ENCODE measurements around the gene NDUFAF8. TPM values are rescaled to one million over a fixed set of nuclear protein-coding genes. Genes with fewer than 3 reads are reported as not detected.

Gene NDUFAF8
- total RNA-seq, 1 donor from 2014 or later = 21.8 TPM

DNA sequence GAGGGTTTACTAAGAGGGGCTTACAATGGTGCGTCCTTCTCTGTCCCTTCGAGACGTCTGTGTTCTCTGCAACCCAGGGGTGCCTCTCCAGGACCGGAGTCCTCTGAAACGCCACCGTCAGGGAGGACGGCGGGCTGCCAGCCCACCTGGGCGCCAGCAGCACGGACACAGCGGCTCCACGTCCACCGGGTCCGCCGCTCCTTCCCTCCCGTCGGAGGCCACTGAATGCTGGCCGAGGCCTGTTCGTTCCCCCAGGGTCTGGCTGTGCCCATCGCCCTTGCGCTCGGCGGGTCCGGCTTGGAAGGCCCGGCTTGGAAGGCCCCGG, 666 bp upstream of the NDUFAF8 start:
- no peak for DNase-seq (ENCODE audit: low read depth in 2 of 2)

DNA sequence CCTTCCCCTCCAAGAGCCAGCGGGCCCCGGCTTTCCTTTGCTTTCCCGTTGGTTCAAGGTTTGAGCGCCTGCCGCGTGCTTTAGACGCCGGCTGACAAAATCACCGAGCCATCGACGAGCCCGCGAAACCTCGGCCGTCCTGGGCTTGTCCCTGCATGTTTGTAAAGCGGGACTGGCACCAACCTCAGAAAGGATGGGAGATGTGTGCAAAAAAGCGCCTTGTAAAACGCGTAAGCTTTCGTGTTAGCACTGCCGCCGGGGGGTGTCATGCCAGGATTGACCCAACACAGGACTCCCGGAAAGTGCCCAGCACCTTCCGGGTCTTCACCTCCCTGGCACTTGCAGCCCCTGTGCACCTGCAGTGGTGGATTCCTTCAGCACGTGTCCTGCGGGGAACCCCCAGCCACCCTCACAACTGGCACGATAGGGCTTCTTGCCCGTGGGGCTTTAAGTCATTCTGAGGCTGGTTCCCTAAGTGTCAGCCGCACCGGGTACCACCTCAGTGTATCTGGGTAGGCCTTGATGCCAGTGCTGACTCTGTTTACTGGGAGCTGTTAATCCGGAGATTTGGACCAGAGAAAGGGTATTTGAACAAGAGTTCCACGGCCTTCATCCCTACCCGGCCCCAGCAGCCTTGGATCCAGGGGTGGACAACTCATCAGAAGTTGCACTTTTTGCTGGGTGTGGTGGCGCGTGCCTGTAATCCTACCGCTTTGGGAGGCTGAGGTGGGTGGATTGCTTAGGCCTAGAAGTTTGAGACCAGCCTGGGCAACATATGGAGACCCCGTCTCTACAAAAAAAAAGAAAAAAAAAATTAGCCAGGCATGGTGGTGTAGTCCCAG, 817 bp downstream of the NDUFAF8 start:
- DNase-seq (ENCODE audit: low read depth in 2 of 2) = peak; percentile 36 to 37

DNA sequence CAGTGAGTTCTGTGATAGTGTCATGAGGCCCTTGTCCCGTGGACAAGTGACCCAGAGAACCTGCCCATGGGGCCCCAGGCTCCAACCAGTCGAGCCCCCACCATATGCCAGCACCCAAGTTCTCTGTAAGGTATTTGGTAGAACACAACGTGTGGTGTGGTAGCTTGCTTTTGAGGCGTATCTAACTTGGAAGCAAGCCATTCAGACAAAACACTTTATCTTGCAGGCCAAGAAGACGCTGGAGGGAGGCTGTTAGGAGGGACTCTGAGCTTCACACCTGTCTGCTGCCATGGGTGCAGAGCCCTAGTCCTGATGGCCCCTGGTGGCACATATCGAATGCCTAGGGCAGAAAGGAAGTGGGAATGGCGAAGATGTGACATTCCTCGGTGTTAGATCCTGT, 1.6 kb downstream of the NDUFAF8 start:
- no peak for DNase-seq (ENCODE audit: low read depth in 2 of 2)

DNA sequence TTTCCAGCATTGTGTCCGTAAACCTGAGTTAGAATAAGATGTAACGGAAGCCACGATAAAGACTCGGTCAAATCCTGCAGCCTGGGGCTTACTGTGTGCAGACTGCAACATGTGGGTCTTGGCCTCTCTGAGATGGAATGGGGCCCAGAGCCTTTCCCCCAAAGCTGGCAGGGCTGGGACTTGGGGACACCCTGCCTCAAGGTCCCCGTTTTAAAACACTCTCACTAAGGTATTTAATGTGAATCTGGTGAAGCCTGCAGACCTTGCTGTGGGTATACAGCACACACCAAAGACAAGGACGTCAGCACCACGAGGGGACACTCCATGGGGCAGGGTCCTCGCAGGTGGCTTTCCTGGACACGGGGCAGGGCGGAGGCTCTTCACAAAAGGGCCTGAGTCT, 2.1 kb downstream of the NDUFAF8 start:
- no peak for DNase-seq (ENCODE audit: low read depth in 2 of 2)

DNA sequence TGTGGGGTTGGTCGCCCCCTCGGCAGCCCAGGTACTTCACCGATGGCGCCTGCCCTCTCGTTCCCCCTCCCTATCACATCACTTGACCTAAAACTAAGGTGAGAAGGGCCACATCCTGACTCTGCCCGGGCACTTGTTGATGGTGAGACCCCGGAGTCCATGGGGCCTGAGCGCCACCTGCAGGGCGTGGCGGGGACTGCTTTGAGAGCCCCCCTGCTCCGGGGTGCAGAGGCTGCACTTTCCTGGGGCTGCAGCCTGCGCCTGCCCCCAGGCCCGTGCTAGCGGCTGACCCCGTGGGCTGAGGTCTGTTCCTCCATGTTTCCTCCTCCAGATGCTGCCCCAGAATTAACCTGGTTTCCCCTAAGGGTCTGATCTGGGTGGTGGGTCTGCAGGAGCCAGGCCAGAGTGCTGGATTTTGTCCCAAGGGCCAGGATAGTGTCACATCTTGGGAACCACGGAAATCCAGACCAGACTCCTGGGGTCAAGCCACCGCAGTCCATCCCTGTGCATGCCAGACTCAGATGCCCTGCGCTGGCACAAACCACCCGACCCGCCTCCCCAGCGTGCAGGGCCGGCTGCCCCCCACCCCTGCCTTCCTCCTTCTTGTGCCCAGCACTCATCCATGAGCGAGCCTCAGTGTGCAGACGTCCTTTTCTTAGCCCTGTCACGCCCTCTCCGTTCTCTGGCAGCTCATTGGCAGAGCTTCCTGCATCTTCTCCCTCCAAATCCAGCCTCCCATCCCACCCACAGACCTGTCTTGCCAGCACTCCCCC, 2.7 kb downstream of the NDUFAF8 start:
- peak; percentile 49 to 69 for DNase-seq (ENCODE audit: low read depth in 2 of 2)

DNA sequence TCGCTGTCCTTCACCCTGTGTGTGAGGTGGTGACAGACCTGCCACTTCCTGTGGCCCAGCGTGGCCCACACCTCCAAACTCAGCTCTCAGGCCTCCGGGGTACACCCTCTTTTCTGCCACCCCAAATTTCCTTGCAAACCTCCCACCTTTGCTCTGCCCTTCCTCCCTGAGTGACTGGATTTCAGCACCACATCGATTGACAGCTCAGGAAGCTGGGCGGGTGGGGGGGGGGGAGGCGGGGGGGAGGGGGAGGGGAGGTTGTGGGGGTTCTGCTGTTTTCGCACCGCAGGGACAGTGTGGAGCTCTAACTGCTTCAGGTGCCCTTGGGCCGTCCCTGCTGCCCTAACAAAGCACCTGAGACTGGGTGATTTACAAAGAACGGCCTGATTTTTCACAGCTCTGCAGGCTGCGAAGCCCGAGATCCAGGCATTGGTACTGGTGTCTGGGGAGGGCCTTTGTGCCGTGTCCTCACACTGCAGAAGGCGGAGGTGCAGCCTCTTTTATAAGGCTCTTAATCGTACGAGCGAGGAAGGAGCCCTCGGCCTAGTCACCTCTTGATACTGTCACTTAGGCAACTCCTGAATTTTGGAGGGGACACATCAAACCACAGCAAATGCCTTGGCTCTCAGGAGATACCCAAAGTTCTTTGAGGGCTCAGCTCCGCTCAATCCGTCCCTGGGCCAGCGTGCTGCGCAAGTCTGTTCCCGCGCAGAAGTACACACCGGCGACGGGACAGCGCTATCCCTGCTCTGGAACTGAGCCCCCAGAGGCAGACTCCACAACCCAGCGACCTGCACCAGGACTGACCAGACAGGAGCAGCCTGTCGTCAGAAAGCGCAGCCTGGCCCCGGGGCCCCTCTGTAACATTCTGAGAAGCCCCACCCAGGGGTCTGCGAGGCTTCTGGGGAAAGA, 3.6 kb downstream of the NDUFAF8 start:
- no peak for DNase-seq (ENCODE audit: low read depth in 2 of 2)

DNA sequence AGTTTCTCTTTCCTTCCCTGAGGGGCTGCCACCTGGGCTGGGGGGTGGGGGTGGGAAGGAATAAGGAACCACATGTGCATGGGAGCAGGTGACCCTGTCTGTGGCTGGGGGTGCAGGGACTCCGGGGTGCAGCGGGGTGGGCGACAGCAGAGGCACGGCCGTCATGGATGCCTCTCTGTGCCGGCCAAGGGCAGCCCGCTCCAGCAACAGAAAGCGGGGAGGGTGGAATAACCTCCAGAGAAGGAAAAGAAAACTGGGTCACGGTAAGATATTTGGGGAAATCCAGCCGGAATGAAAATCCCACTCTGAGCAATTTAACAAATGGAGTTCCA, 4.2 kb downstream of the NDUFAF8 start:
- no peak for DNase-seq (ENCODE audit: low read depth in 2 of 2)

DNA sequence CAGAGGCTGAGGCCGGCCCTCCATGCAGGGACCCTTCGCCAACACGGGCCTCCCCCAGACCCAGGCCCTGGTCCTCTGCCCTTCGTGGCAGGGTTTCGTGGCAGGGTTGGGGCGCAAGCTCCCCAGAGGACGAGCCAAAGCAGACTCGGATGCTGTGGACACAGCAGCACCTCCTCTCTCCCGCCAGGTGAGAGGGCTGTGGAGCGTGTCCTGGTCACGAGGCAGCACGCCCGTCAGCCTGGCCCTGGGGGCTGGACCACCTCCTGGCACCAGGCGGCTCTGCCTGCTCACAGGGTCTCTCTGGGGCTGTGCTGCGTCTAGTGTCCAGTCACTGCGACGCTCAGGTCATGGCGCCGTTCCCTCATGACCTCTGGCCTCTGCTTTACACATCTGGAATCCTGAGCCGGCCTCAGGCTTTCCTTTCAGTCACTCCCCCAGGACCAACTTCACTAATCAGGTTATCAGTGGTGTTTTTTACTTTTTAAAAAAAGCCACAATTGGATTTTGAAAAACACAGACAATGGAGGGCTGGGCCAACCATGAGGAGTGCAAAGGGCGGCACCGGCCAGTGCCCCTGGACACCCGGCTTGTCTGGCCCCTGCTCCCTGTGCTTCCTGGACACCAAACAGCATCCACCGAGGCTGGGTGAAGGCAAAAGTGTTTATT, 5.4 kb downstream of the NDUFAF8 start:
- no peak for DNase-seq (ENCODE audit: low read depth in 2 of 2)

DNA sequence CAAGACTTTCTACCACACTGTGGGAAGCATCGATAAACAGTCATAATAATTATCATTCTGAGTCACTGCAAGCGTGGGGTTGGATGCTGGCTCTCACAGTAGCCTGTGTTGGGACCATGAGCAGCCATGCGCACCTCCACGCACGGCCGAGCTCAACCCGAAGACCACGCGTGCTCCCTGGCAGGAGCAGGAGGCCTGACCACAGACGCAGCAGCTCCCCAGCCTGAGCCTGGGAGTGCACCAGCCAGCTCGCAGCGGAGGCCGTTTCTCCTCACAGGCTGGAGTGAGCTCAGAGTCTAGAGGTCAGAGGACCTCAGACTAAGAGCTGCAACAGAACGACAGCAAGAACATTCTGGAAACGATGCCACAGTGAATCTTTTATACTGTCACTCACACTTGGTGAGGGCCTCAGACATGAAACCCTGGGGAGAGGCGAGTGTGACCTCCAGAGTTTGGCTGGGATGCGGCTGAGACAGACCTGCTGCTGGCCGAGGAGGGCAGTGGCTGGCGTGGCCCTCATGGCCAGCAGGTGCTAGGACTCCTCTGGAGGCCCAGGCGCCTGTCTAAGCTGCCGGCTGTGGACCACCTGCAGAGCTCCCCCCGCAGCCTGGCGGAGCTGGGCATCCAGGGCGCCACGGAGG, 6.0 kb downstream of the NDUFAF8 start:
- DNase-seq (ENCODE audit: low read depth in 2 of 2) = no peak

DNA sequence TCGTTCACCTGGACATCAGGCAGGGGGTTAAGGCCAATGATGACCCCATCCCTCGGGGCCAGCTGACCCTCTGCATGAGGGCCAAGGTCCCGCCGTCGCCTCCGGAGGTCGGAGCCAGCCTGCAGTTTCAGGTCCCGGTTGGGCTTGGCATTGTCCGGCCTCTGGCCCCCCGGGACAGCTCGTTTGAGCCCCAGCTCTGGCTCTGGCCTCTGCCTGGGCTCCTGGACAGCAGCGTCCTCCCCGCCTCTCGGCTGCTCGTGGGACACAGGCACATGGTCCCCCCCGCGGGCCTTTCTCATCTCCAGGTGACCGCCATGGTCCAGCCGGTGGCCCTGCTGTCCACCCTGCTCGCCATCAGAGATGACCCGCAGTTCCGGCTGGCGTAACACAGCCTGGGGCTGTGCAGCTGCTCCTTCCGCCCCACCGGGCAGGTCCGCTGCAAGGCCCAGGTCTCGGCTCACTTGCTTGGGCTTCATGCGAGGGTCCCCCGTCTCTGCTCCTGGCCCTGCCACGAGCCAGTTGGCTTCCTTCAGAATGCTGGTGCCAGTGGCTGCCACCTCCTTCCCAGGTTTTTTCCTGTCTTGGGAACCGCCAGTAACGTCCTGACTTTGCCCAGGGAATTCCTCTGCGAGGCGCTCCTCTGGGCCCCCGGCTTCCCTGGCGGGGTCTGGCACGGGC, 6.7 kb downstream of the NDUFAF8 start:
- no peak for DNase-seq (ENCODE audit: low read depth in 2 of 2)

DNA sequence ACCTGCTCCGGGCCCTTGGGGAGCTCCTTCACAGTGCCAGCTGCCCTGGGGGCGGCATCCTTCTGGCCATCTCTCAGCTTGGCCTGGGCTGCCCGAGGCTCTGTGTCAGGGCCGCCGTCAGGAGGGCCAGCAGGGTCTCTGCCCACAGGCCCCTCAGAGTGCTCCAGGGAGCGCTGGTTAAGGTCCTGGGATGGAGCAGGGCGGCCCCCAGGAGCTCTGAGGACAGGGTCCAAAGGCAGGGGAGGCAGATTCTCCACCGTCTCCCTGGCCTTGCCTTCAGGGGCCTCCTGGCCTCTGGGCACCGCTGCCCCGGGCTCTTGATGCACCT, 7.2 kb downstream of the NDUFAF8 start:
- DNase-seq (ENCODE audit: low read depth in 2 of 2) = no peak

DNA sequence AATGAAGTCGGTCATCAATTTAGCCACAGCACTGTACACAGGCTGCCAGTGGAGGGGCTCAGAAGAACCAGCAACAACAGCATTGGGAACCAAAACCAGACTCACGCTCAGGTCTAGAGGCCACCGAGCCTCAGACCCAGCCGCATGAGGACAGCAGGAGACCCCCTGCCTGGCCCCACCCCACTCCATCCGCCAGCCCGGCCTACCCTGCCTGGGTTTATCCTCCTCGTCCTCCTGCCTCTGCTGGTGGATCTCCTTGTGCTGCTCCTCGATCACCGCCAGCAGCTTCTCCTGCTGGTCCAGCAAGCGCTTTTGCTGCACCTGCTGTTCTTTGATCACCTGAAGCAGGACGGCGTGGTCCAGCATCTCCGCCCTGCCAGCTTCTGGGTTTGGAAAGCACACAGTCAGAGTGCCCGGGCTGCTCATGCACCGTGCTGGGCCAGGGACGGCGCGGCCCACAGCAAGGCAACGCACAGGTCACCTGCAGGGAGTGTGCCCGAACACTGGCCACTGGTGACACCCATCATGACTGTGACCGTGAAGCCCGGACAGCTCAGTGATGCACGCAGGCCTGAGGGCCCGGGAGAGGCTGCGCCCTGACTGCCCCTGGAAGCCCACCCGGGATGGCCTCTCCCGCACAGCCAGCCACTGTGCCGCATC, 7.7 kb downstream of the NDUFAF8 start:
- no peak for DNase-seq (ENCODE audit: low read depth in 2 of 2)

DNA sequence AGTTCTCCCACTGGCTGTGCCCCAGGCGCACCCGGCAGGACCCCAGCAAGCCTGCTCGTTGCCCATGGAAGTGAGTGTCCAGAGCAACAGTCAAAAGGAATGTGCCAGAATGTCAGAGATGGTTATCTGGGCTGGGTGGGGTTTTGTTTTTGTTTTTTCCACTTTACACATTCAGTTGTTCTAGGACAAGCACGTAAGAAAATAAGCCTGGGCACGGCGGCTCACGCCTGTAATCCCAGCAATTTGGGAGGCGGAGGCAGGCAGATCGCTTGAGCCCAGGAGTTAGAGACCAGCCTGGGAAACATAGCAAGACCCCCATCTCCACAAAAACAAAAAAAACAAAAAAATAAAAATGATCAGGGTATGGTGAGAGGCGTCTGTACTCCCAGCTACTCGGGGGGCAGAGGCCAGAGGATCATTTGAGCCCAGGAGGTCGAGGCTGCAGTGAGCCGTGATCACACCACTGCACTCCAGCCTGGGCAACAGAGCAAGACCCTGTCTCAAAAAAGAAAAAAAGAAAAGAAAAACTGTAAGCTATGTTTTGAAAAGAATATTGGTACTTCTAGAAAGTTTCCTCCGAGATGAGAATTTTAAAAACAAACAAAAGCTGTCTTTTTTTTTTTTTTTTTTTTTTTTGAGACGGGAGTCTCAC, 8.3 kb downstream of the NDUFAF8 start:
- no peak for DNase-seq (ENCODE audit: low read depth in 2 of 2)

DNA sequence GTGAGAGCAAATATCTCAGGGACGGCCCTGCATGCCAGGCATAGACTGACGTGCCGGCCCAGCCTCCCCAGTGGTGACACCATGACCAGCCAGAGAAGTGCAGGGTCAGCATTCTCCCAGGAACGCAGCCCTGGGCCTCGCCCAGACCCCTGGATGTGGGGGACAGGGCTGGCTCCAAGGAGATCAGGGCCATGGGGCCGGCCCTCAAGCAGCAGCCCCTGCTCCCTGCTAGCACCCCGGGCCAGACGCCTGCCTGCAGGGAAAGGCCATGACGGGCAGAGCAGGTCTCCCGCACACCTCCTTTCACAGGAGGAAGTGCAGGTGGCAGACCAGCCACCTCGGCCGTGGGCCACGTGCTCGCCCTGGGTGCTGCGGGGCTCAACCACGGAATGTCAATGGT, 9.5 kb downstream of the NDUFAF8 start:
- DNase-seq (ENCODE audit: low read depth in 2 of 2) = no peak

DNA sequence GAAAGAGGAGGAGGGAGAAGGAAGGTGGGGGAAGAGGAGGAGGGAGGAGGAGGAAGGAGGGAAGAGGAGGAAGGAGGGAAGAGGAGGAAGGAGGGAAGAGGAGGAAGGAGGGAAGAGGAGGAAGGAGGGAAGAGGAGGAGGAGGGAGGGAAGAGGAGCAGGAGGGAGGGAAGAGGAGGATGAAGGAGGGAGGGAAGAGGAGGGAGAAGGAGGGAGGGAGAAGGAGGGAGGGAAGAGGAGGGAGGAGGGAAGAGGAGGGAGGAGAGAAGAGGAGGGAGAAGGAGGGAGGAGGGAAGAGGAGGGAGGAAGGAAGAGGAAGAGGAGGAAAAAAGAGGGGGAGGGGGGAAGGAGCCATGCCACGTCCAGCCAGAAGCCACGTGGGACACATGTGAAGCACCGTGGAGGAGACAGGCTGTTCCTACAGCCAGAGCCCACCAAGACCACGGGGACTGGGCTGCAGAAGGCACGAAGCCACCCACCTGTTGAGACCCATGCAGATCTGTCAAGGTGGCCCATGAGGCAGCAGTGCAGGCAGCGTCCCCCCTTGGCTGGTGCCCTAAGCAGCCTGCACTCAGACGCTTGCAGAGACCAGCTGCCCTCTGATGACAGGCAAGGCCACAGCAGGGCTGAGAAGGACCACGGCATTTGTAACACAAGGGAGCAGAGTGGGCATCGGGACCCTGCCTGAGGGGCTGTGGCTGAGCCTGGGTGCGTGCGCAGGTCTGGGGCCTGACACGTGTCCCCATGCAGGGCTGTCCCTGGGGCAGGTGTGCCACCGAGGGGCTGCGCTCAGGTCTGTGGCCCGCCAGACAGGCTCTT, 10.3 kb downstream of the NDUFAF8 start:
- peak in 1 of 2 donors; percentile 22 for DNase-seq (ENCODE audit: low read depth in 2 of 2)

DNA sequence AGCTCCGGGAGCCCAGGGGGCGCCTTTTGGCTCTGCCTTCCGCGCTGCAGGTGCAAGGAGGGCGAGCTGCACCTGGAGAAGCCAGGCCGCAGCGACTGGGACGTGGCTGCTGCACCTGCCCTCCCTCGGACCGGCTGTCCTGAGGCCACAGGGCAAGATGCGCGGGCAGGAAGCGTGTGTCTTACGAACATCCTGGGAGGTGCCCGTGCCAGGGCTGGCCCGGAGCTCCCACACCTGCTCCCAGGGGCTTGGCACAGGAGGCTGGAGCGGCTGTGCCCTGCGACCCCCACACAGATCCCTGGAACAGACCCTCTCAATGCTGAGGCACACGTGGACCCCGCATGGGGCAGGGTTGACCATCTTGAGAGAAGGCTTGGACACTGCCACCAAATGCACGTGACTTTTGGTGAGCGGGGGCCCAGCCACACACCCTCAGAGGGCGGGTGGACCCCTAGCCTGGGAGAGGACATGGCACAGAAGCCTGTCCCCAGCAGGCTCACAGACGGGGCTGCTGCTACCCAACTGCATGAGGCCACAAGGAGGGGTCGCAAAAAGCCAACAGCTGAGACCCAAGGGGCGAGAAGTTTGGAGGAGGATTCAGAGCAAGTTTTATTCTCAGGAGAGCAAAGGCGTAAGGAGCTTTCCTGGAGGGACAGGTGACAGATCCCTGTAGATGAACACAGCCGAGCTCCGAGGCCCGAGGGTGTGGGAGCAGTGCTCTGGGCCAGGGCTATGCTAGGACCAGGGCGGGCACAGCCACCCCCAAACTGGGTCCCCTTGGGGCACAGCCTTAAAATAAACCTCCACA, 11.4 kb downstream of the NDUFAF8 start:
- no peak for DNase-seq (ENCODE audit: low read depth in 2 of 2)

DNA sequence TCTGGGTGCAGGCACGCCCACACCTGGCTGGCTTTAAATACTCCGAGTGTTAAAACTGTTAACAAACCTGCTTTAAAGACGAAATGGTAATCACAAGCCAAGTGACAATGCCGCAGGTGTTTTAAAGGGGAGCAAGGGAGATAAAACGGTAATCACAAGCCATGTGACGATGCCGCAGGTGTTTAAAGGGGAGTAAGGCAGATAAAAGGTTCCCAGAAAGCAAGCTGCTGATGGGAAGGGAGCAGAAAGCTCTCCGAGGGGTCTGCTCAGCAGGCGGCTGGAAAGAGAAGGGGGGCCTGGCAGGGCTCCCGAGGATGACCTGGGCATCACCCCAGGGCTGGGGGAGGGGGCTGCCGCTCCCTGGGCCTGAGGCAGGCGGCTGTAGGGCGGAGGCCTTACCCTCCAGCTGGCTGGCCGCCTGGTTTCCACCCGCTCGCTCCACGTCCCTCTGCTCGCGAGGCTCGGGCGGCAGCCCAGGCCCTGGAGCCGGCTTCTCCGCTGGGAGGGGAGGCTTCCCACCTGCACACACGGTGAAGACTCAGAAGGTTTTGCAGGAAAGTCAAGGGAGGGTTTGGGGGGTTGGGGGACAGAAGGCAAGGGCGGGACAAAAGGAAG, 12.1 kb downstream of the NDUFAF8 start:
- DNase-seq (ENCODE audit: low read depth in 2 of 2) = no peak
